LNCaP clone FGC (cell line): ENCODE data around the gene POU2AF2.
"Not testable (repeated sequence)": the region's sequence is repeated elsewhere in the genome, so short reads cannot be mapped to it uniquely, and the experiment has no call there.

Experiments used
- DNase-seq: peaks from one replicate; pipeline ENCODE4 v3.0.0-alpha.2; 2011; ENCODE audit warnings: low read depth
- H3K4me3 ChIP-seq: 2 replicates; pipeline ENCODE4 v1.5.1; 2011; ENCODE audit warnings: mild to moderate bottlenecking, low read depth, low read length, control low read depth
- TF ChIP-seq, protein P1 (sequence below): IDR thresholded peaks from 2 replicates; pipeline ENCODE4 v1.5.1; 2012; ENCODE audit warnings: mild to moderate bottlenecking; ENCODE audit not compliant: control insufficient read depth, insufficient read depth; ENCODE audit errors: extremely low read depth

The POU2AF2 gene

DNA sequence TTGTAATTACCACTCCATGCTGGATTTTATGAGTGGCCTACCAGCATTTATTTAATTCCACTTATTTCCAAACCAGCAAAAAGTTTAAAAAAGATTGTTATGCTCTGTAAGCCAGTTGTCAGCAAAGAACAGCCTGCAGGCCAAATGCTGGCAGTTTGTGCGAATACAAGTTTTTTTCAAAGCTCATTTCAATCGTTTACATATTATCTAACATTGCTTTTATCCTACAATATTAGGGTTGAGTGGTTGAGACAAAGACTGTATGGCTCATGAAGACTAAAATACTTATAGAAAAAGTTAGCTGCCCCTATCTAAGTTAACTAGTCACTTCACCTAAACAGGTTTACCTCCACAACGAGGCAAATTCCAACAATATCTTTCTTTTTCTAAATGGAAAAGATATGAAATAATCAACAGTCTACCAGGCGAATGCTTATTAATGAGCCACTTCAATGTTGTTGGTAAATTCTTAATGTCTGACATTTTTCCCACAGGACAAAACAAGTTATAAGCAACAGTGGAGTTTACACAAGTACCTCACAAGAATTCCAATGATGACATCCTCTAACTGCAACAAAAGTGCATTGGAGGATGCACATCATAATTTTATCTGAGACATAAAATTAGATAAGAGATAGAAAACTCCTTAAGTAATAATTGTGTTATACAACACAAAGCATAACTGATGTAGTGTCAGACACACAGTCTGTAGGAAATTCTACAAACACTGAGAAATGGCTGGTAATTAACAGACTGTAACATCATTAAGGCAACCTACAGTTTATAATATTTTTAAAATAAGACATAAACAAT is 35.8 kb upstream of the POU2AF2 start:
- H3K4me3 ChIP-seq, result no peak overlapping the region
- TF ChIP-seq, protein P1, sequence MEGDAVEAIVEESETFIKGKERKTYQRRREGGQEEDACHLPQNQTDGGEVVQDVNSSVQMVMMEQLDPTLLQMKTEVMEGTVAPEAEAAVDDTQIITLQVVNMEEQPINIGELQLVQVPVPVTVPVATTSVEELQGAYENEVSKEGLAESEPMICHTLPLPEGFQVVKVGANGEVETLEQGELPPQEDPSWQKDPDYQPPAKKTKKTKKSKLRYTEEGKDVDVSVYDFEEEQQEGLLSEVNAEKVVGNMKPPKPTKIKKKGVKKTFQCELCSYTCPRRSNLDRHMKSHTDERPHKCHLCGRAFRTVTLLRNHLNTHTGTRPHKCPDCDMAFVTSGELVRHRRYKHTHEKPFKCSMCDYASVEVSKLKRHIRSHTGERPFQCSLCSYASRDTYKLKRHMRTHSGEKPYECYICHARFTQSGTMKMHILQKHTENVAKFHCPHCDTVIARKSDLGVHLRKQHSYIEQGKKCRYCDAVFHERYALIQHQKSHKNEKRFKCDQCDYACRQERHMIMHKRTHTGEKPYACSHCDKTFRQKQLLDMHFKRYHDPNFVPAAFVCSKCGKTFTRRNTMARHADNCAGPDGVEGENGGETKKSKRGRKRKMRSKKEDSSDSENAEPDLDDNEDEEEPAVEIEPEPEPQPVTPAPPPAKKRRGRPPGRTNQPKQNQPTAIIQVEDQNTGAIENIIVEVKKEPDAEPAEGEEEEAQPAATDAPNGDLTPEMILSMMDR, result no peak
- no peak for DNase-seq

DNA sequence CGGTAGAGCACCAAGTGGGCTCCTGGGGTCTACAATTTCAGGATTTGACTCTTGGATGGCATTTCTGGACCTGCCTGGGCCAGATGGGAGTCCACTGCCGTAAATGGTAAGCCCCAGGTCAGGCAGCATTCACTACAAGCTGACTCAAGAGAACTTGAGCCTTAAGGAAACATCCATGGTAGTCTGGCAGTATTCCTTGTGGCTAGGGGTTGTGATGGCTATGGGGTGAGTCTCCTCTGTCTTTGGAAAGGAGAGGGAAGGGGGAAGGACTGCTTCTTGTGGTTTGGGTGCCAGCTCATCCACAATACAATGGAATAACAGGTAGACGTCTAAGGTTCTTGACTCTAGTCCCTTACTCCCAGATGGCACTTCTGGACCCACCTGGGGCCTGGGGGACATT is 32.3 kb upstream of the POU2AF2 start:
- no peak overlapping the region for H3K4me3 ChIP-seq
- no peak for DNase-seq
- TF ChIP-seq, protein P1, result no peak

DNA sequence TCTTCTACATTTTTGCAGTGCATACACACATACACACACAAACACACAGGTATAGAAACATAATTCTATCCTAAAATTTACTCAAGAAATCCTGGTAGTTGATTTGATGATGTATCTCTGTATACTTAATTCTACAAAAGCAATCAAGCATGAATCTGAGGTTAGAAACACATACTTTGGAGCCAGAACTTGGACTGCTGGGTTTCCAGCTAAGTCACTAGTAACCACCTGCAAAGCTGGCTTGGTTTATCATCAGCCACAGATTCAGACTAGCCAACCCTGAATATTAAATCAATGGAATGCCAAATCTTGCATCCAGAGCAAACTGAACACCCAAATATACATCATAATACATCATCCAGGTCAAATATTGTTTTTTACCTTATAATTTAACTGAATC is 24.8 kb upstream of the POU2AF2 start:
- TF ChIP-seq, protein P1, result no peak
- no peak for DNase-seq
- no peak overlapping the region for H3K4me3 ChIP-seq

DNA sequence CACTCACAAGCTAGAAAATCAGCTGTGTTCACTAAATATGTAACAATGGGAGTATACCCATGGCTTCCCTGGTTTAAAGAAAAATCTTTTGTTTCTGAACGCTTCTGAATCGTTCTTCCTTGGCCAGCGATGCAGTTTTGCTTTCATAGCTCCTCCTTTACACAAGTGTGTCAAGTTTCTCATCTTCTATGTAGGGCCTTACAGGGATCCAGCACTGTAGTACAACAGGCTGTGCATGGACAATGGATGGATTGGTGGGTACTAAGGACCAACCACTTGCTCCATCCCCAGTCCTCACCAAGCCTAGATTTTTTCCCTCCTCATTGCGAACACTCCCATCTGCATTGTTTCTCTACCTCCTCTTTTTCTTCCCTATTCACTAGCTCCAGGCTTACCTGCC is 24.3 kb upstream of the POU2AF2 start:
- no peak overlapping the region for H3K4me3 ChIP-seq
- TF ChIP-seq, protein P1, result no peak
- DNase-seq, result no peak

DNA sequence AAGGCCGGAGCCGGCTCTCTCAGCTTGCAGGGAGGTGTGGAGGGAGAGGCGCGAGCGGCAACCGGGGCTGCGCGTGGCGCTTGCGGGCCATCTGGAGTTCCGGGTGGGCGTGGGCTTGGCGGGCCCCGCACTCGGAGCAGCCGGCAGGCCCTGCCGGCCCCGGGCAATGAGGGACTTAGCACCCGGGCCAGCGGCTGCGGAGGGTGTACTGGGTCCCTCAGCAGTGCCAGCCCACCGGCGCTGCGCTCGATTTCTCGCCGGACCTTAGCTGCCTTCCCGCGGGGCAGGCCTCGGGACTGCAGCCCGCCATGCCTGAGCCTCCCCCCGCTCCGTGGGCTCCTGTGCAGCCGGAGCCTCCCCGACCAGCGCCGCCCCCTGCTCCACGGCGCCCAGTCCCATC is 23.6 kb upstream of the POU2AF2 start:
- DNase-seq, H3K4me3 ChIP-seq: not testable (repeated sequence)

DNA sequence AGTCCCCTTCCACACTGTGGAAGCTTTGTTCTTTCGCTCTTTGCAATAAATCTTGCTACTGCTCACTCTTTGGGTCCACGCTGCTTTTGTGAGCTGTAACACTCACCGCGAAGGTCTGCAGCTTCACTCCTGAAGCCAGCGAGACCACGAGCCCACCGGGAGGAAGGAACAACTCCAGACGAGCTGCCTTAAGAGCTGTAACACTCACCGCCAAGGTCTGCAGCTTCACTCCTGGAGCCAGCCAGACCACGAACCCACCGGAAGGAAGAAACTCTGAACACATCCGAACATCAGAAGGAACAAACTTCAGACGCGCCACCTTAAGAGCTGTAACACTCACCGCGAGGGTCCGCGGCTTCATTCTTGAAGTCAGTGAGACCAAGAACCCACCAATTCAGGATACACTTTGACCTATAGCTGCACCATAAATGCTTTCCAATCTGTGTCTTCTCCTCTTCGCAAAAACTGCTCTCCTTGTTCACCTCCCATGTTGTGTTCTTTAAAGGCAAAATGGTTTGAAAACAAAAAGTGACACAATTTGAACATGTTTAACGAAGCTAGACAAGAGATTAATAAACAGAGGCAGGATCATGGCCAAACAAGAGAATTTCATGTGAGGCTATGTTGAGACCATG is 22.6 kb upstream of the POU2AF2 start:
- not testable (repeated sequence) for H3K4me3 ChIP-seq

DNA sequence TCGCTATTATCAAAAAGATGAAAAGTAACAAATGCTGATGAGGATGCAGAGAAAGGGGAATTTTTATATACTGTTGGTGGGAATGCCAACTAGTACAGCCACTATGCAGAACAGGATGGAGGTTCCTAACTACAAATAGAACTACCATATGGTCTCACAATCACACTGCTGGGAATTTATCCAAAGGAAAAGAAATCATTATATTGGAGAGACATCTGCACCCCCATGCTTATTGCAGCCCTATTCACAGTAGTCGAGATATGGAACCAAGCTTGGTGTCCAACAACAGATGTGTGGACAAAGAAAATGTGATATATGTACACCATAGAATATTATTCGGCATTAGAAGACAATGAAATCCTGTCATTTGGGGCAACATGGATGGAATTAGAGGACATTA is 19.6 kb upstream of the POU2AF2 start:
- H3K4me3 ChIP-seq, result no peak overlapping the region
- DNase-seq, result no peak
- TF ChIP-seq, protein P1, result no peak

More for the DNA sequence above, 22.6 kb upstream of the POU2AF2 start:
- not testable (repeated sequence) for DNase-seq

DNA sequence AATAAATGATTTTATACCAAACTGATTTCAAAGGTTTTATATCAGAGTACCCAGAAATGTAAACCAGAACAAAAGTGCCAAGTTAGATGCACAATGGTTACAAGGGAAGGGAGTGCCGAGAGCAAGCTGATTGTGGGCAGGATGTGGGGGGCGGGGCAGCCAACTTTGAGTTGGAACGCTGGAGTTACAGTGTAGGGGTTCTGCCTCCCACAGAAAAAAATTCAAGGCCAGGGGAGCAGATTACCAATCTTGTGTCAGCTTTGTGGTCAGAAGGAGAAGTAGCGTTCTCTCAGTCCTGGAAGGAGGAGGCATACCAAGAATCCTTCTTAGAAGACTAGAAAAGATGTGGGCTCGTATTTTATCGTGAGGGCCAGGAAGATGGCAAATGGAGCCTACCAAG is 15.9 kb upstream of the POU2AF2 start:
- TF ChIP-seq, protein P1, result no peak
- DNase-seq, result no peak

More for the DNA sequence above, 15.9 kb upstream of the POU2AF2 start:
- H3K4me3 ChIP-seq, result no peak overlapping the region
